SHP77 (cell line): ENCODE measurements around the gene VAPA.

Source experiments
- DNase-seq, 2 experiments: peaks; one replicate each; lab custom pipeline; 2025; lab: John Stamatoyannopoulos, UW

The VAPA gene

GRCh38 chr18:10002280-10002679 lies 88.5 kb downstream of the VAPA start:
- no peak for DNase-seq

DNA sequence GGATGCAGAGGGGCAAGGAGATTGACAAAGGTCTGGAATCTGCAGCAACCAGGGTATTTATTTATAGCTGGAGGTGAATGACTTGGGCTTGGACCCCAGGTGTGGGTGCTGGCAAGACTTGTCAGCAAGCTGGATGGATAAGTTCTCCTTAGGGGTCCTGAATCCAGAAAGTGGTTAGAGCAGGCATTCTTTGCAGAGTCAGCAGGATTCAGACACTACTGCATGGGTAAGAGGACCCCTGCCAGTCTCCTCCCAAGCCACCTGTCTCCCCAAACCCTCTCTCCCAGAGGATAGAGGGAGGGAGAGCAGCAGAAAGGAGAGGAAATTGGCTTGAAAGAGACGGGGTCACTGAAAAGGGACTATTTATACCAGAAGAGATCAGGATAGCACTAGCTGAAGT lies 89.5 kb downstream of the VAPA start:
- DNase-seq = no peak

DNA sequence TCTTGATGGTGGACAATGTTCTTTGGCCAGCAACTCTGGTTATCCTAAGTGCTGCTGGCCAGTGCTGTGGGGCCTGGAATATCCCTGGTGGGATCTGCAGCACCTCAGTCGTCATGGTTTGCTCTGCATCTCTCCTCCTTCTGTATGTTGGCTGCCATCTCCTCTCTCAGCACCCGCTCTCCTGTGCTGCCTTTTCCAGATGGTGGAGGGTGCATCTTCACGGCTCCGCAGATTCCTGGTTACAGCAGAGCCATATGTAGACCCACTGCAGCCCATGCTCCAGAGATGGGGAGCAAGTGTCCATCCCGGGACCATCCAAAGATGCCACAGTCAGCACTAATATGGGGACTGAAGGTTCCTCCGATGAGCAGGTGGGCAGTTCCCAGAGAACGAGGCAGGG lies 90.0 kb downstream of the VAPA start:
- no peak for DNase-seq

- peak; percentile 6 to 18 for DNase-seq
These were observed 92.6 kb downstream of the VAPA start for GRCh38 chr18:10006311-10006893.

DNA sequence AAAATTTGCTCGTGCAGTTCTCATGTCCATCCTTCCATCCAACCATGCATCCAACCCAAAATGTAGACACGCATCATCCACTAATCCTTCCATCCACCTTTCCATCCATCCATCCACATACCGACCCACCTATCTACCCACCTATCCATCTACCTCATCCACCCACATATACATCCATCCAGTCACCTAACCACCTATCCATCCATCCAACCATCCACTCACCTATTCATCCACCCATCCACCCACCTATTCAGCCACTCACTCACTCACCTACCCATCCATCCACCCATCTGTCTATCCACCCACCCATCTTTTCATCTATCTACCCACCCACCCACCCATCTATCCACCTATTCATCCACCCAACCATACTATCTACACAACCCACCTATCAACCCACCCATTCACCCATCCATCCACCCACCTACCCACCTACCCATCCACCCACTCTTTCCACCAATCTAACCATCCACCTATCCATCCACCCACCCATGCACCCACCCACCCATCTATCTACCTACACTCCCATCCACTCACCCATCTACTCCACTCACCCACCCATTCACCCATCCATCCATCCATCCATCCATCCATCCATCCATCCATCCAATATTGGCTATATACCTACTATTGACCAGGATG lies 94.3 kb downstream of the VAPA start:
- no peak for DNase-seq
